Measurements from ENCODE around the gene TKFC.

DNA sequence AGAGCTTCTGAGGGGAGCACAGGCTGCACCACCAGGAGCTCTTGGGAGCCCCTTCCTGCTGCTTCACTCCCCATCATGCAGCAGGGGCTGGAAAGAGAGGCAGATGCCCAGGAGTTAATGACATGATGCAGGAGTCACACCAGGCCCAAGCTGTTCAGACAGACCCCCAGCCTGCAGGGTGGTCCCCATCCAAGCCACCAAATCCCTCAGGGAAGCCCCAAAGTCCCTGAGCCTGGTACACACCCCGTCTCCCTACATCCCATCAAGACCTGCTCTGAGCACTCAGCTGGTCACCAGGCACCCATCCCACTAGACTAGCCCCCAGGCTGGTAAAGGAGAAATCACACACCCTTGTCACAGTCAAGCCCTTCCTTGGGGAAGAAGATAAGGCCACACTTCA, 17.3 kb downstream of the TKFC start:
- TF ChIP-seq, protein P1, sequence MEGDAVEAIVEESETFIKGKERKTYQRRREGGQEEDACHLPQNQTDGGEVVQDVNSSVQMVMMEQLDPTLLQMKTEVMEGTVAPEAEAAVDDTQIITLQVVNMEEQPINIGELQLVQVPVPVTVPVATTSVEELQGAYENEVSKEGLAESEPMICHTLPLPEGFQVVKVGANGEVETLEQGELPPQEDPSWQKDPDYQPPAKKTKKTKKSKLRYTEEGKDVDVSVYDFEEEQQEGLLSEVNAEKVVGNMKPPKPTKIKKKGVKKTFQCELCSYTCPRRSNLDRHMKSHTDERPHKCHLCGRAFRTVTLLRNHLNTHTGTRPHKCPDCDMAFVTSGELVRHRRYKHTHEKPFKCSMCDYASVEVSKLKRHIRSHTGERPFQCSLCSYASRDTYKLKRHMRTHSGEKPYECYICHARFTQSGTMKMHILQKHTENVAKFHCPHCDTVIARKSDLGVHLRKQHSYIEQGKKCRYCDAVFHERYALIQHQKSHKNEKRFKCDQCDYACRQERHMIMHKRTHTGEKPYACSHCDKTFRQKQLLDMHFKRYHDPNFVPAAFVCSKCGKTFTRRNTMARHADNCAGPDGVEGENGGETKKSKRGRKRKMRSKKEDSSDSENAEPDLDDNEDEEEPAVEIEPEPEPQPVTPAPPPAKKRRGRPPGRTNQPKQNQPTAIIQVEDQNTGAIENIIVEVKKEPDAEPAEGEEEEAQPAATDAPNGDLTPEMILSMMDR (IDR thresholded peaks at IDR 0.05) = no peak
- no peak for TF ChIP-seq POLR2A (IDR thresholded peaks at IDR 0.05; ENCODE audit: low read depth)

All from esophagus muscularis mucosa (tissue), 3 donors.